Hepatocyte (in vitro differentiated cells): Measurements from ENCODE around the gene UBAP2.

Experiments
- EZH2 ChIP-seq: fragments of 200-600 bp; sonication (generic); IDR thresholded peaks from 2 replicates; pipeline ENCODE4 v1.6.1; 2016; ENCODE audit warnings: antibody characterized with exemption, mild to moderate bottlenecking, borderline replicate concordance
- EZH2phosphoT487 ChIP-seq: fragments of 200-600 bp; sonication (generic); IDR thresholded peaks from one replicate; pipeline ENCODE4 v1.6.1; 2018; ENCODE audit warnings: antibody characterized with exemption, mild to moderate bottlenecking, low read depth, moderate library complexity; ENCODE audit not compliant: unreplicated experiment, severe bottlenecking
- TF ChIP-seq, protein P1 (sequence below): fragments of 200-600 bp; sonication (generic); IDR thresholded peaks from 2 replicates; pipeline ENCODE4 v1.5.1; 2016; ENCODE audit warnings: antibody characterized with exemption, mild to moderate bottlenecking; ENCODE audit not compliant: poor library complexity

DNA sequence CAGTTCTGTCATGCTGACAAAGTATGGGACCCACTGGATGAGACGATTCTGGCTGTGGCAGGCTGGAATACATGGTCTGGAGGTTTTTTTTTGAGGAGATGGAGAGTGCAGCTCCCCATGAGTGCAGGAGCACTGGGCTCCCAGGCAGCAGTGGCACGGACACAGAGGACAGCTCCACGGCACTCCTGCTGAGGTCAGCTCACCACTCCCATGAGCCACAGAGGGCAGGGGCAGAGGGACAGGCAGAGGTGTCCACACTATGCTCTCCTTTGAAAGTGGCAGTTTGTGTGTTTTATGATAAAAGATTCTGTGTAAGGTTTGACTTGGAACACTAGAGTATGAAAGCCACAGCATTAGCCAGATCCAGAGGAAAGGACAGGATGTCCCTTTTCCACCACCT is 117.4 kb downstream of the UBAP2 start:
- TF ChIP-seq, protein P1, sequence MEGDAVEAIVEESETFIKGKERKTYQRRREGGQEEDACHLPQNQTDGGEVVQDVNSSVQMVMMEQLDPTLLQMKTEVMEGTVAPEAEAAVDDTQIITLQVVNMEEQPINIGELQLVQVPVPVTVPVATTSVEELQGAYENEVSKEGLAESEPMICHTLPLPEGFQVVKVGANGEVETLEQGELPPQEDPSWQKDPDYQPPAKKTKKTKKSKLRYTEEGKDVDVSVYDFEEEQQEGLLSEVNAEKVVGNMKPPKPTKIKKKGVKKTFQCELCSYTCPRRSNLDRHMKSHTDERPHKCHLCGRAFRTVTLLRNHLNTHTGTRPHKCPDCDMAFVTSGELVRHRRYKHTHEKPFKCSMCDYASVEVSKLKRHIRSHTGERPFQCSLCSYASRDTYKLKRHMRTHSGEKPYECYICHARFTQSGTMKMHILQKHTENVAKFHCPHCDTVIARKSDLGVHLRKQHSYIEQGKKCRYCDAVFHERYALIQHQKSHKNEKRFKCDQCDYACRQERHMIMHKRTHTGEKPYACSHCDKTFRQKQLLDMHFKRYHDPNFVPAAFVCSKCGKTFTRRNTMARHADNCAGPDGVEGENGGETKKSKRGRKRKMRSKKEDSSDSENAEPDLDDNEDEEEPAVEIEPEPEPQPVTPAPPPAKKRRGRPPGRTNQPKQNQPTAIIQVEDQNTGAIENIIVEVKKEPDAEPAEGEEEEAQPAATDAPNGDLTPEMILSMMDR, result no peak
- TF ChIP-seq EZH2 (no peak), EZH2phosphoT487 (no peak)
